KBM-7 (cell line): Measurements from ENCODE around the gene HNF1A.

Source experiments
- DNase-seq: peaks from one replicate; pipeline ENCODE4 v3.0.0-alpha.2; 2015
- in situ Hi-C: fragments of 300-500 bp; cut with MboI; formaldehyde crosslinking; loops from 2 replicates; pipeline ENCODE4 v1.14.3; 2020; ENCODE audit warnings: low sequenced_read_pairs, low pct_unique_long_range_greater_than_20kb, mixed read lengths

The HNF1A gene

GRCh38 chr12:121001841-121002483 lies 23.6 kb downstream of the HNF1A start:
- in situ Hi-C loops: no loop called here
- no peak for DNase-seq

GRCh38 chr12:121003650-121004049 lies 25.3 kb downstream of the HNF1A start:
- DNase-seq: peak; percentile 69
- in situ Hi-C loops: no loop called here

GRCh38 chr12:121004253-121004815 lies 26.0 kb downstream of the HNF1A start:
- in situ Hi-C loops: no loop called here
- no peak for DNase-seq

GRCh38 chr12:121005346-121005815 lies 27.0 kb downstream of the HNF1A start:
- in situ Hi-C loops: no loop called here
- DNase-seq: peak; percentile 76

DNA sequence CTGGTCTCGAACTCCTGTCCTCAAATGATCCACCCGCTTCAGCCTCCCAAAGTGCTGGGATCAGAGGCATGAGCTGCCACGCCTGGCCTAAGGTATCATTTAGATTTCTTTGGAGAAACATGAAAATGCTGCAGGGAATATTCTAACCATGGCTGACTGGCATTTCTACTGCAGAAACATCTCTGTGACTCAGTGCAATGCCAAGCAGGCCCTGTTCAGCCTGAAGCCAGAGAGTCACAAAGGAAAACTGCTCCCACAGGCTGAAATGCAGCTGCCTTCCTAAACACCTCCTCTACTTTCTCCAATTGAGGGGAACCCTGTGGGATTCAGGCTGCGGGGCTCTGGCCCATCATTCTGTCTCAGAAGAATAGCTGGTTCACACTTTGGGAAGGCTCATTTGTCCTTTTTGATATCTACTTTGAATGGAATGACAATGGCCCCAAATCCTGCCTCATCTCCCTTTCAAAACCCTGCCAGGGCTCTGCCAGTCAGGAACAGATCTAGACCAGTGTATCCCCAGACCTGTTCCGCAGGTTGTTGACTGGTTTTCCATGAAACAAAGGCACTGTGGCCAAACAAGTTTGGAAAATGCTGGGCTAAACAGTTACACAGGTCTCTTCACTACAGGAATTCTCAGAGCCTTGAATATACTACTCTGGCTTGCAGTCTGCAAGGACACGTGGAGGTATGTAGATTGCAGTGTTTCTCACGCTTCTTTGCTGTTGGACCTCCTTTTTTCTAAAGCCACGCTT lies 30.2 kb downstream of the HNF1A start:
- DNase-seq: no peak
- in situ Hi-C loops: no loop called here

DNA sequence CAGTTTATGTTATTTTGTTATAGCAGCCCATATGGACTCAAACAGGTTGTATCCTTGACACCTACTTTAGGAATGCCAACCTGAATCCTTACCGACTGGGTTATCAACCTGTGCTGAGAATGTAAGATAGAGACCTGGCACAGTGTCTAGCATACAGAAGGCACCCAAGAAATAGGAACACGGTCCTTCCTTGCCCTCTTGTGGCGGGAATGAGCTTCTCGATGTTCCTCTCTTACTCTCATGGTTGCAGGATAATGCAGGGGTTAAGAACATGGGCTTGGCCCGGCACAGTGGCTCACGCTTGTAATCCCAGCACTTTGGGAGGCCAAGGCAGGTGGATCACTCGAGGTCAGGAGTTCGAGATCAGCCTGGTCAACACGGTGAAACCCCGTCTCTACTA lies 31.4 kb downstream of the HNF1A start:
- peak; percentile 34 for DNase-seq
- in situ Hi-C loops: no loop called here

DNA sequence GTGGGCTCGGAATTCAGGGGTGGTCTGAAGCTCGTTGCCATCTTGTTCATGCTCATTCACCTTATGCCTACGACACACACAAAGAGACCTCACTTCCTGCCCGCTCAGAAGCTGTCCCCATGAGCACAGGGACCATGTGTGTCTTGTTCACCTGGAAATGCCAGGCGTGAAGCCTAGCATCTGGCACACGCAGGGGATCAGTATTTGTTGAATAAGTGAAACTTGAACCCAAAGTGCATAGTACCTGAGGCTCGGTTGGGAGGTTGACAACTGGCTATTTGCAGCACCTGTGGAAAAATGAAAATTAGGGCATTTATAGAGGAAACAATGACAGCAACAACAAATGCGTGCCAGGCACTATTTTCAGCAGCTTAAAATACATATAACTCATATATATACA lies 32.5 kb downstream of the HNF1A start:
- in situ Hi-C loops: no loop called here
- DNase-seq: no peak

DNA sequence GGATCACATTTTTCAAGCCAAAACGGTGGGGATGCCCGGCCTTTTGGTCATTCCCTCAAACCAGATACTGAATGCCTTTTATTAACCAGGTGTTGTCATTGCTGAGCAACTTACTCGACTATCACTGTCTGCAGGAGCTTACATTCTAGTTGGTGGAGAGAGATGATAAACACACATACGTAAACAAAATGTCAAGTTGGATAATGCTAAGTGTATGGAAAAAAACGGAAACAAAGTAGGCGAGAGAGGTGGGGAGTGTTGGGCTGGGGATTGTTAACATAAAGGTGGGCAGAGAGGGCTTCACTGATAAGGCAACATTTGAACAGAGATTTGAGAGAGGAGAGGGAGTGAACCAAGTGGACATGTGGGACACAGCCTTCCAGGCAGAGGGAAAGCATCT lies 33.5 kb downstream of the HNF1A start:
- DNase-seq: no peak
- in situ Hi-C loops: no loop called here

- in situ Hi-C loops: no loop called here
These were observed 35.4 kb downstream of the HNF1A start for GRCh38 chr12:121013715-121014114.

DNA sequence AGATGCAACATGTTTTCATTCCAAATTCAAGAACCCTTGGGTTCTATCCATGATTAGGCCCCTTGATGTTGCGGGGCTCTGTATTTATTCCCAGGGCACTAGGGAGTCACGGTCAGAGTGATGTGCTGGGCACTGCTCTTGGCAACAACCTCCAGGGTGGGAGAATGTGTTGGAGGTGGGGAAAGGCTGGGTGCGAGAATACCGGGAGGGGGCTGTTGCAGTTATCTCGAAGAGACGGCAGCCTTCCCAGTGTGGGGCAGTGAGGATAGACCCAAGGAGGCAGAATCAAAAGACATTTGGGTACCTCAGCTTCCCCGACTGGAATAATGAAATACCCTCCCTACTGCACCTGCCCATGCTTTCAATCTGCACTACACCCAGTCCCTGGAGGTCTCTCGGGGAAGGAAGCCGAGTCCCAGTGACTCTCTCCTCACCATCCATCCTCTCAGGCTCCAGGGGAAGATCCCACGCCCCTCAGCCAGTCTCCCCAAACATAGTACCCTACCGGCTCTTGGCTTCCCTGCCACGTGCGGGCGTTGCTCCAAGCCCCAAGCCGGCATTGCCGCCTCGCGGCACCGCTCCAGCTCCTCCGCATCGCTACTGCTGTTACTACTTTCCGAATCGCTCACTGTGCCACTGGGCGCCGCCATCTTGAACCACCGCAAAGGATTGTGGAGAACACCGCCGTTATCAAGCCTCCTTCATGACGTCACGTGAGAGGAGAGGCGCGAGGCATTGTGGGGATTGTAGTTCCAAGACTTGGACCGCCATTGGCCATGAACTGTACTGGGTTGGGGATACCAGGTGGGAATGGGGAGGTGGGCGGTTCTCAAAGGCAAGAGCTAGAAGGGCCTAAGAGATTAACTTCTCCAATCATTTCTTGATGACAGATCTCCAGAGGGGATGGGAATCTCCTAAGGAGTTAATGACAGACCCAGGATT lies 37.8 kb downstream of the HNF1A start, which contains the start of gene C12orf43:
C12orf43 (minus strand) TSS at position 663 of the 942 bp plus-strand sequence; CDS start at position 650, 13 bp downstream.
- peak; percentile 87 for DNase-seq
- in situ Hi-C loops: no loop called here

More at GRCh38 chr12:121013715-121014114, 35.4 kb downstream of the HNF1A start:
- no peak for DNase-seq

- DNase-seq: no peak
- in situ Hi-C loops: no loop called here
These were observed 39.7 kb downstream of the HNF1A start for GRCh38 chr12:121017966-121018491.

DNA sequence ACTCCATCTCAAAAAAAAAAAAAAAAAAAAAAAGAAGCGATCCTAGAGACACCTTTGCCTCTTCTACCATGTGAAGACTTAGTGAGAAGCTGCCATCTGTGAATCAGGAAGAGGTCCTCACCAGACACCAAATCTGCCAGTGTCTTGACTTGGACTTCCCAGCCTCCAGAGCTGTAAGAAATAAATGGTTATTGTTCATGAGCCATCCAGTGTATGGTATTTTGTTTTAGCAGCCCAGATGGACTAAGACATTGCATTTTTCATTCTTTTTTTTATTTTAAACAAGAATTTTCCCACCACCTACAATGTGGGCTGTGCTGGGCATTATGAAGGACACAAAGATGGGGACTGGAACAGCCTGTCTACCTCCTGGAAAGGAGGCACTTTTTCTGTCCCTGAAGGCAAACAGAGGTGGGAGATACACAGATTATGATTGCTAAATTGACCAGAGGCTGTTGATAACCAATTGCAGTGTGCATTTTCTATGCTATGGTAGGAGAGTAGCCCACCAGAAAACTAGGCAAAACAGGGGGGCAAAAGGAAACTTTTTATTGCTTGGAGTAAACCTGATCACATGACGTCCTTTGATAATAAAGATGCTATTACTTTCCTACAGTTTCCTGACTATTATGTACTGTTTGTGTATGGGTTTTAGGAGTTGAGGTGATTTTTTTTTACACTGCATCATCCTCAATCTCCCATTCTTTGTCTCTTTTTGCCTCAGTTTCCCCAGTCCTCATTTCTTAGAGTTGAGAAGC lies 40.7 kb downstream of the HNF1A start:
- no peak for DNase-seq
- in situ Hi-C loops: no loop called here

DNA sequence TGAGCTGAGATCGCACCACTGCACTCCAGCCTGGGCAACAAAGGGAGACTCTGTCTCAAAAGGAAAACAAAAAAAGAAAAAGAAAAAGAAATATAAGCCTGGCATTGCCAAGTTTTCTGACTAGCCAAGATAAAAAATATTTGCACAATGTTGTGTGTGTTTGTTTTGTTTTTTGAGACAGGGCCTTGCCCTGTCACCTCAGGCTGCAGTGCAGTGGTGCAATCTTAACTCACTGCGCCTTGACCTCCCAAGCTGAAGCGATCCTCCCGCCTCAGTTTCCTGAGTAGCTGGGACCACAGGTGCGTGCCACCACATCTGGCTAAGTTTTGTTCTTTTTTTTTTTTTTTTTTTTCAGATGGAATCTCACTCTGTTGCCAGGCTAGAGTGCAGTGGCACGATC lies 43.4 kb downstream of the HNF1A start:
- in situ Hi-C loops: no loop called here
- DNase-seq: no peak

DNA sequence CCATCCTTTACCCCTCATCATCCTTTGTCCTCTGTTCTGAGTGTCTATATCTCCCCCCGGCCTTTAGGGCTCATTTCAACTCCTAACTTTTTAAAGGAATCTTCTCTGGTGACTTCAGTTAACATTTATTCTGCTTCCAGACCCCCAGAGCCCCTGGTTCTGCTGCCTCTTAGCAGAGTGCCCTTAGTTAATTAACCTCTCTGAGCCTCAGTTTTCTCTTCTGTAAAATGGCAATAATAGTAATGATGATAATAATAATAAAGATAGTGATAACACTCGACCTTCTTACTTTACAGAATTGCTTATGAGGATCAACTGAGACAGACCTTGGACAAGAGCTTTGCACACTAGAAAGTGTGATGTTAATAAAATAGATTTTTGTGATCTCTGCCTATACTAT lies 44.4 kb downstream of the HNF1A start:
- in situ Hi-C loops: no loop called here
- no peak for DNase-seq

DNA sequence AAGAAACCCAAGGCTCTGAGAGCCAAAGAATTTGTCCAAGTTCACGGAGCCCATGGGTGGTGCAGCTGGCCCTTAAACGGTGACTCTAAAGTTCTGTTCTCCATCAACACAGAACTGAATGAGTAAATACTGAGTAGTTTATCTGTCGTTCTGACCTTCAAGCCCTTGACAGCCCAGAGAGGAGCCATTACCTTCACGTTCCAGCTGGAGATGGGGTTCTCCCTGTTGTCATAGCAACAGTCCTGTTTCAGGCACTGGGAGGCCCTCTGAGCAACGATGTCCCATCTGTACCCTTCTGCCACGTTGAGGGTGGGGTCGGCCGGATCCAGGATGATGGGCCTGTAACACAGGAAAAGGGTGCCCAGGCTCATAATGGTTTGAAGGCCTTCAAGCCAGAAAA lies 45.5 kb downstream of the HNF1A start:
- DNase-seq: no peak
- in situ Hi-C loops: no loop called here

GRCh38 chr12:121025442-121026226 lies 47.3 kb downstream of the HNF1A start:
- in situ Hi-C loops: no loop called here

DNA sequence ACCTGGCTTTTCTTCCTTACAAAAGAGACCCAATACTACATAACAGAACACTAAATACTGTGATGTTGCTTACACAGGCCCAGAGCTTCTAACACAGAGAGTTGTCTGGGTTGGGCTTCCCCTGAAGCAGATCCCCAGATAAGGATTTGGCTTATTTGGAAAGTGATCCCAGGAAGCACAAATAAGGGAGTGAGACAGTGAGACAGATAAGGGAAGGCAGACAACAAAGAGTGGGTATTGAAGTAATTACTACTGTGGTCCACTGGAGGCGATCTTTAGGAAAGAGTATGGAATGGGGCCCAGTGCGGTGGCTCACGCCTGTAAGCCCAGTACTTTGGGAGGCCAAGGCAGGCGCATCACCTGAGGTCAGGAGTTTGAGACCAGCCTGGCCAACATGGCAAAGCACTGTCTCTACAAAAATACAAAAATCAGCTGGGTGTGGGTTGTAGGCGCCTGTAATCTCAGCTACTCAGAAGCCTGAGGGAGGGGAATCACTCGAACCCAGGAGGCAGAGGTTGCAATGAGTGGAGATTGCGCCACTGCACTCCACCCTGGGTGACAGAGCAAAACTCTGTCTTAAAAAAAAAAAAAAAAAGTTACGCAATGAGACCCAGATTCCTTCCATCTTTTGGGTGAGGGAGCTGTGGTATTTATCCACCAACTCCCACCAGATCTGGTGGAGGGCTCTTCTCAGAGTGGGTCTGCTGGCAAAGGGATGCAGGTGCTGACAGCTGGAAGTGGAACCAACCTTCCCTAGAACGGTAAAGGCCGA lies 48.1 kb downstream of the HNF1A start:
- DNase-seq: peak; percentile 30
- in situ Hi-C loops: no loop called here

More at GRCh38 chr12:121025442-121026226, 47.3 kb downstream of the HNF1A start:
- DNase-seq: no peak
